HepG2 (cell line): ENCODE data around the gene DEPDC1. TPM values are rescaled to one million over a fixed set of nuclear protein-coding genes. Genes with fewer than 3 reads are reported as not detected.

ENCODE experiments used
- ATAC-seq: fragments of 200-7000 bp; cut with Tn5 transposase; 3 replicates; pipeline ENCODE4 v1.9.1; 2020; ENCODE audit warnings: mild to moderate bottlenecking, moderate library complexity
- BruUV-seq: library from RNA; stranded (reverse); fragments of 400-500 nt; replicated peaks from 2 replicates; lab custom pipeline; 2021; lab: Mats Ljungman, UMichigan
- CTCF ChIA-PET: fragments of 300-600 bp; formaldehyde crosslinking; extraction: SDS; loops from one replicate; lab custom pipeline; 2021; ENCODE audit warnings: low total read pairs, inconsistent platforms, low intra/inter-chr PET ratio; lab: Yijun Ruan, JAX
- POLR2A ChIA-PET: fragments of 350-600 bp; sonication (Branson Sonifier 250); formaldehyde crosslinking; loops from one replicate; lab custom pipeline; 2020; ENCODE audit warnings: antibody characterized with exemption, inconsistent platforms; lab: Yijun Ruan, JAX
- DNase-seq: peaks from one replicate; pipeline ENCODE4 v3.0.0-alpha.2; 2015; ENCODE audit warnings: low spot score
- FAIRE-seq: peaks from 3 replicates; lab custom pipeline; 2011; peaks lifted over from hg19 to GRCh38; lab: Jason Lieb, UNC
- H2AFZ ChIP-seq: one replicate; pipeline ENCODE4 v1.6.1; 2011; ENCODE audit warnings: low read length, inconsistent platforms
- H3K27ac ChIP-seq: fragments of 300-600 bp; 3 replicates; pipeline ENCODE4 v1.8.0; 2011; ENCODE audit warnings: mixed run types, mild to moderate bottlenecking, mixed read lengths, low read length, inconsistent platforms; ENCODE audit not compliant: insufficient read depth; ENCODE audit errors: extremely low read length
- H3K27me3 ChIP-seq, 2 experiments: fragments of 200-600 bp in 1 of 2; 2 replicates in 1 of 2; 3 replicates in 1 of 2; pipeline versions ENCODE4 v1.6.0 to v1.8.0; 2011; ENCODE audit warnings: low read length in 2 of 2, mild to moderate bottlenecking in 2 of 2, moderate library complexity in 2 of 2, inconsistent platforms in 1 of 2; ENCODE audit not compliant: insufficient read depth in 2 of 2, control insufficient read depth in 1 of 2
- H3K36me3 ChIP-seq, 2 experiments: fragments of 200-600 bp in 1 of 2; replicated peaks in 1 of 2; 2 replicates in 1 of 2; 3 replicates in 1 of 2; pipeline versions ENCODE4 v1.5.1 to v1.8.0; 2011; ENCODE audit warnings: low read length in 2 of 2, inconsistent platforms in 1 of 2; ENCODE audit not compliant: insufficient read depth in 2 of 2, control insufficient read depth in 1 of 2
- H3K4me1 ChIP-seq: 2 replicates; pipeline ENCODE4 v1.5.1; 2012; ENCODE audit warnings: low read length, inconsistent platforms; ENCODE audit not compliant: insufficient read depth
- H3K4me2 ChIP-seq: 2 replicates; pipeline ENCODE4 v1.6.0; 2011; ENCODE audit warnings: low read depth, low read length, inconsistent platforms
- H3K4me3 ChIP-seq, 3 experiments: fragments of 200-600 bp in 1 of 3; sonication (generic), shearing (Covaris generic) in 1 of 3; replicated peaks in 1 of 3; 2 replicates each; pipeline ENCODE4 v1.5.1; 2011 to 2016; ENCODE audit warnings: low read length in 3 of 3, inconsistent platforms in 2 of 3, low read depth in 2 of 3, mild to moderate bottlenecking in 2 of 3, control low read depth in 1 of 3, mixed read lengths in 1 of 3; ENCODE audit not compliant: insufficient read depth in 1 of 3
- H3K79me2 ChIP-seq: one replicate; pipeline ENCODE4 v1.6.1; 2011; ENCODE audit warnings: low read length, inconsistent platforms; ENCODE audit not compliant: insufficient read depth
- H3K9ac ChIP-seq: 2 replicates; pipeline ENCODE4 v1.6.0; 2011; ENCODE audit warnings: mild to moderate bottlenecking, low read depth, low read length, inconsistent platforms; ENCODE audit not compliant: insufficient read depth
- H3K9me3 ChIP-seq: 2 replicates; pipeline ENCODE4 v1.5.1; 2012; ENCODE audit warnings: mild to moderate bottlenecking, low read length
- H4K20me1 ChIP-seq: 2 replicates; pipeline ENCODE4 v1.6.0; 2011; ENCODE audit warnings: inconsistent platforms, mild to moderate bottlenecking, low read length, moderate library complexity; ENCODE audit not compliant: insufficient read depth
- AGO2 ChIP-seq: fragments of 200-400 bp; formaldehyde crosslinking; optimal IDR thresholded peaks from 2 replicates; pipeline ENCODE3; 2017; ENCODE audit warnings: mild to moderate bottlenecking, low read depth, low read length, moderate library complexity
- CREM ChIP-seq, 2 experiments: sonication (generic) in 1 of 2; formaldehyde crosslinking in 1 of 2; IDR thresholded peaks; 2 replicates each; pipeline versions ENCODE4 v1.4.0 to v1.6.1; 2016 to 2020; ENCODE audit warnings: antibody characterized with exemption in 1 of 2, mild to moderate bottlenecking in 1 of 2, missing genetic modification reagents in 1 of 2
- ELF1 ChIP-seq: sonication (generic); formaldehyde crosslinking; IDR thresholded peaks from 2 replicates; pipeline ENCODE4 v1.4.0; 2020; ENCODE audit warnings: missing genetic modification reagents
- EP300 ChIP-seq, 3 experiments: sonication (generic) in 1 of 3; formaldehyde crosslinking in 1 of 3; IDR thresholded peaks; 2 replicates each; pipeline versions ENCODE4 v1.5.1 to v1.6.1; 2011 to 2020; ENCODE audit warnings: low read depth in 2 of 3, low read length in 2 of 3, borderline replicate concordance in 1 of 3, improper control_type of control experiment in 1 of 3, mild to moderate bottlenecking in 1 of 3, missing genetic modification reagents in 1 of 3, moderate library complexity in 1 of 3
- GTF2F1 ChIP-seq: fragments of 150-350 bp; IDR thresholded peaks from 2 replicates; pipeline ENCODE4 v1.6.1; 2014; ENCODE audit warnings: low read length
- KAT2B ChIP-seq: fragments of 150-350 bp; IDR thresholded peaks from 2 replicates; pipeline ENCODE4 v1.6.1; 2014; ENCODE audit warnings: low read depth, low read length, borderline replicate concordance
- KMT2B ChIP-seq: IDR thresholded peaks from 2 replicates; pipeline ENCODE4 v1.6.1; 2016; ENCODE audit warnings: missing genetic modification reagents, missing compliant biosample characterization
- MIER3 ChIP-seq: IDR thresholded peaks from 2 replicates; pipeline ENCODE4 v1.6.1; 2016; ENCODE audit warnings: missing compliant biosample characterization, borderline replicate concordance
- MTA3 ChIP-seq: sonication (generic); formaldehyde crosslinking; IDR thresholded peaks from 2 replicates; pipeline ENCODE4 v1.4.0; 2020; ENCODE audit warnings: missing genetic modification reagents
- NRL ChIP-seq: sonication (generic); formaldehyde crosslinking; IDR thresholded peaks from 2 replicates; pipeline ENCODE4 v1.5.0; 2020; ENCODE audit warnings: missing genetic modification reagents, mild to moderate bottlenecking, moderate library complexity, borderline replicate concordance
- PHB2 ChIP-seq: fragments of 450-650 bp; IDR thresholded peaks from 2 replicates; pipeline ENCODE4 v1.6.1; 2018; ENCODE audit not compliant: partially characterized antibody
- POLR2G ChIP-seq: fragments of 200-400 bp; formaldehyde crosslinking; IDR thresholded peaks from 2 replicates; pipeline ENCODE4 v1.6.1; 2018; ENCODE audit warnings: mild to moderate bottlenecking, low read depth, low read length, moderate library complexity
- SRSF4 ChIP-seq: fragments of 200-400 bp; formaldehyde crosslinking; IDR thresholded peaks from one replicate; pipeline ENCODE4 v1.6.1; 2018; ENCODE audit warnings: mild to moderate bottlenecking, low read depth, low read length, moderate library complexity; ENCODE audit not compliant: poor library complexity, severe bottlenecking
- TEAD2 ChIP-seq: sonication (generic); formaldehyde crosslinking; IDR thresholded peaks from 2 replicates; pipeline ENCODE4 v1.9.0; 2021; ENCODE audit warnings: missing genetic modification reagents
- ZFP36L2 ChIP-seq: sonication (generic); formaldehyde crosslinking; IDR thresholded peaks from 2 replicates; pipeline ENCODE4 v1.4.0; 2020; ENCODE audit warnings: missing genetic modification reagents
- ZNF143 ChIP-seq: sonication (generic); formaldehyde crosslinking; IDR thresholded peaks from 2 replicates; pipeline ENCODE4 v1.4.0; 2020; ENCODE audit warnings: missing genetic modification reagents
- ZNF782 ChIP-seq: sonication (generic); formaldehyde crosslinking; IDR thresholded peaks from 2 replicates; pipeline ENCODE4 v1.4.0; 2020; ENCODE audit warnings: missing genetic modification reagents, mild to moderate bottlenecking, borderline replicate concordance
- WGBS: methylation state at CpG from one replicate; pipeline ENCODE4 v1.1.6; 2017; ENCODE audit warnings: low lambda C conversion rate; 5-methylcytosine and 5-hydroxymethylcytosine counted together
- in situ Hi-C: cut with HindIII; loops from 2 replicates; pipeline ENCODE4 v1.10.0; 2017; ENCODE audit warnings: low pct_unique_long_range_greater_than_20kb; ENCODE audit not compliant: extremely low pct_ligation_motif_present
- intact Hi-C: fragments of 100-400 bp; cut with micrococcal nuclease; formaldehyde crosslinking; loops from one replicate; pipeline ENCODE4 v1.10.0; 2022; ENCODE audit not compliant: unreplicated experiment
- polyA plus RNA-seq, 8 experiments: library from polyadenylated mRNA; depleted of rRNA in 3 of 8; stranded (reverse) in 7 of 8; unstranded in 1 of 8; fragments of >200 nt; fragmentation: Illumina TruSeq in 4 of 8; extraction: Trizol in 4 of 8; gene quantifications; 2 replicates each; pipeline versions ENCODE4 v1.2.1 to v1.2.3, GENCODE V29; 2011 to 2016; ENCODE audit warnings: low read depth in 4 of 8, missing spikeins in 1 of 8, mixed read lengths in 1 of 8; ENCODE audit not compliant: insufficient read depth in 1 of 8
- total RNA-seq, 5 experiments: library from RNA; depleted of rRNA; stranded (reverse); fragments of >200 nt; fragmentation: Illumina TruSeq; extraction: Trizol; gene quantifications; 2 replicates each; pipeline ENCODE4 v1.2.3, GENCODE V29; 2016; ENCODE audit warnings: low read depth in 1 of 5
- TF ChIP-seq, protein P1 (sequence below): sonication (generic); formaldehyde crosslinking; IDR thresholded peaks from 2 replicates; pipeline ENCODE4 v1.5.1; 2020; ENCODE audit warnings: mild to moderate bottlenecking, missing genetic modification reagents

Gene DEPDC1
- total and polyA plus RNA-seq, 2 of the 13 experiments (the other 11 are each of a cell fraction or from before 2014, with no cell fraction given): 7.0 to 20.2 TPM

DNA sequence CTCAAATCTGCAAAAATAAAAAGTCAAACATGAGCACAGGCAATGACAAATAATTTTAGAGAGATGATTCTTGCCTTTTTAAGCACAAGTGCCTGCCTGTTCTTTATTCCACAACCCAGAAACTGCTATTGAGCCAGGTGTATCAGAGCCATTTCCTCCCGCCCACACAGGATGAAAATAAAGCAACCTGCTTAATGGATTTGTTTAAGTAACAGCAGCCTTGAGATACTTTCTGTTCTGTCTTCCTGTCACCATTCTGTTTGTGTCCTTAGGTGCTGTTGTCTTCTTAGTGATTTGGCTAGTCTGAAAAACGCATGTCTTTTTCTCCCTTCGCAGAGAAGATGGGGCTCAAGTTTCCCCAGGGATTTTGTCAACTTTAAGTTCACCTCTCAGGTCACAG lies 58.6 kb downstream of the DEPDC1 start:
- no peak for FAIRE-seq
- CTCF ChIA-PET: no interaction called here

DNA sequence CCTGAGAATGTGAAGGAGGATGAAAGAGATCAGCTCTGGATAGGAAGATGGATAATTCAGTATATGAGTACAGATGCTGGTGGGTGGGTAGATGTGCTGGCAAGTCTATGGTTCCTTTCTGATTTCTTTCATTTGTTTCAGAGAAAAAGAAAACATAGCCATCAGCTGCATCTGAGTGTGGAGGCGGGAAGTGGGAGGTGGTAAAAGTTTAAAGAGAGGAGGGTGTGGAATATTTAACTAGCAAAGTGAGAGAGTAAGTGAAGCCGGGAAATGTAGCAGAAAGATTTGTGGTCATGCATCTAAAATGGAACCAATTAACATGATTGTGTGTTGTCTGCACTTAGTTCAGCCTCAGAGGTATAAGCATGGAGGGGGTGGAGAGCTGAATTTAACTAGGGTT lies 63.5 kb downstream of the DEPDC1 start:
- Histone ChIP-seq H3K79me2 (no peaks in the 10 kb centered on the region), H3K4me1 (no peaks in the 10 kb centered on the region), H2AFZ (no peak overlapping the region), H3K9me3 (no peaks in the 10 kb centered on the region), H3K4me3 (no peak overlapping the region), H3K27me3 (no peaks in the 10 kb centered on the region), H3K4me2 (no peak overlapping the region), H3K9ac (no peak overlapping the region), H4K20me1 (no peaks in the 10 kb centered on the region), H3K36me3 (no peaks in the 10 kb centered on the region), H3K27ac (no peak overlapping the region)
- ATAC-seq (no peak), FAIRE-seq (no peak), DNase-seq (no peak)
- intact Hi-C loops: no loop called here
- WGBS: 0% methylated on average over 2 of the region's 2 CpGs
- in situ Hi-C loops: no loop called here
- ChIA-PET CTCF (no interaction called here), POLR2A (no interaction called here)
- no TSS peak for BruUV-seq
- no peak for TF ChIP-seq ZFP36L2 (CRISPR knock-in tag)
- TF ChIP-seq KAT2B: no peak
- no peak for TF ChIP-seq SRSF4
- TF ChIP-seq ELF1 (CRISPR knock-in tag): no peak
- no peak for TF ChIP-seq PHB2
- TF ChIP-seq MTA3 (CRISPR knock-in tag): no peak
- TF ChIP-seq ZNF782 (CRISPR knock-in tag): no peak
- TF ChIP-seq NRL (CRISPR knock-in tag): no peak
- TF ChIP-seq, protein P1, sequence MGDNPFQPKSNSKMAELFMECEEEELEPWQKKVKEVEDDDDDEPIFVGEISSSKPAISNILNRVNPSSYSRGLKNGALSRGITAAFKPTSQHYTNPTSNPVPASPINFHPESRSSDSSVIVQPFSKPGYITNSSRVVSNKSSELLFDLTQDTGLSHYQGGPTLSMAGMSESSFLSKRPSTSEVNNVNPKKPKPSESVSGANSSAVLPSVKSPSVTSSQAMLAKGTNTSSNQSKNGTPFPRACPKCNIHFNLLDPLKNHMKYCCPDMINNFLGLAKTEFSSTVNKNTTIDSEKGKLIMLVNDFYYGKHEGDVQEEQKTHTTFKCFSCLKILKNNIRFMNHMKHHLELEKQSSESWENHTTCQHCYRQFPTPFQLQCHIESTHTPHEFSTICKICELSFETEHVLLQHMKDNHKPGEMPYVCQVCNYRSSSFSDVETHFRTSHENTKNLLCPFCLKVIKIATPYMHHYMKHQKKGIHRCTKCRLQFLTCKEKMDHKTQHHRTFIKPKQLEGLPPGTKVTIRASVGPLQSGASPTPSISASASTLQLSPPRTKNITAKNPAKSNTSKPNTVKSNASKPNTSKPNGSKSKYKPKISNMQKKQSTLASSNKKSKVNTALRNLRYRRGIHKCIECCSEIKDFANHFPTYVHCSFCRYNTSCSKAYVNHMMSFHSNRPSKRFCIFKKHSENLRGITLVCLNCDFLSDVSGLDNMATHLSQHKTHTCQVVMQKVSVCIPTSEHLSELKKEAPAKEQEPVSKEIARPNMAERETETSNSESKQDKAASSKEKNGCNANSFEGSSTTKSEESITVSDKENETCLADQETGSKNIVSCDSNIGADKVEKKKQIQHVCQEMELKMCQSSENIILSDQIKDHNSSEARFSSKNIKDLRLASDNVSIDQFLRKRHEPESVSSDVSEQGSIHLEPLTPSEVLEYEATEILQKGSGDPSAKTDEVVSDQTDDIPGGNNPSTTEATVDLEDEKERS (CRISPR knock-in tag): no peak
- no peak for TF ChIP-seq MIER3 (CRISPR knock-in tag)
- no peak for TF ChIP-seq KMT2B (CRISPR knock-in tag)
- no peak for TF ChIP-seq POLR2G
- TF ChIP-seq GTF2F1: no peak
- TF ChIP-seq AGO2: no peak
- no peak for TF ChIP-seq ZNF143
- no peak for TF ChIP-seq TEAD2 (CRISPR knock-in tag)

More for the DNA sequence above, 58.6 kb downstream of the DEPDC1 start:
- ATAC-seq: no peak
- Histone ChIP-seq H3K4me3 (no peak overlapping the region), H3K79me2 (no peaks in the 10 kb centered on the region), H3K4me2 (no peak overlapping the region), H4K20me1 (no peaks in the 10 kb centered on the region), H3K4me1 (no peaks in the 10 kb centered on the region), H3K9me3 (no peaks in the 10 kb centered on the region), H2AFZ (no peak overlapping the region), H3K27me3 (no peaks in the 10 kb centered on the region), H3K36me3 (no peaks in the 10 kb centered on the region), H3K27ac (no peak overlapping the region), H3K9ac (no peak overlapping the region)
- no peak for DNase-seq
- 16% methylated on average over 3 of the region's 3 CpGs for WGBS
- POLR2A ChIA-PET: no interaction called here
- TF ChIP-seq CREM (IDR thresholded peaks at IDR 0.05): no peak
- TF ChIP-seq CREM (CRISPR knock-in tag; IDR thresholded peaks at IDR 0.05): no peak
- TF ChIP-seq EP300 (IDR thresholded peaks at IDR 0.05; ENCODE audit: low read depth in 2 of 2, low read length in 2 of 2): no peak
- TF ChIP-seq EP300 (CRISPR knock-in tag; IDR thresholded peaks at IDR 0.05; ENCODE audit: borderline replicate concordance): no peak
- no TSS peak for BruUV-seq
- intact Hi-C loops: no loop called here
- in situ Hi-C loops: no loop called here
